Left cardiac atrium (tissue), 4 donors: Measurements from ENCODE around the gene GAPDHS. TPM values are rescaled to one million over a fixed set of nuclear protein-coding genes. Genes with fewer than 3 reads are reported as not detected.
A peak's percentile ranks its signal among the peaks of the same experiment; 100 is the strongest.

ENCODE experiments used
- ATAC-seq, 2 donors: fragments of 200-7000 bp; cut with Tn5 transposase; one replicate each; pipeline ENCODE4 v1.9.1; 2020; ENCODE audit warnings: mild to moderate bottlenecking in 2 of 2, moderate library complexity in 2 of 2
- DNase-seq: peaks from one replicate; pipeline ENCODE4 v3.0.0-alpha.2; 2020
- intact Hi-C, 2 donors: fragments of 100-400 bp; cut with DNase I; formaldehyde crosslinking; loops; one replicate each; pipeline versions ENCODE4 v1.14.1 to v1.15.1; 2022 to 2023
- total RNA-seq, 2 donors: library from RNA; stranded (reverse); fragmentation: NEBNext Ultra II Directional; extraction: Animal tissue kit (Norgen Biotek cat#: 25700); gene quantifications; one replicate each; pipeline ENCODE4 v1.2.1, GENCODE V29; 2021
- donor health status: DM: no; HTN: yes; CAD: no.
- donor health status: DM: no; HTN: yes; CAD: no; lungs with severe emphysema.
- donor health status: DM: yes; HTN: yes; CAD: no.
- donor health status: Dilated cardiomyopathy.

Gene GAPDHS
- total RNA-seq, 2 donors from 2014 or later, result not detected

DNA sequence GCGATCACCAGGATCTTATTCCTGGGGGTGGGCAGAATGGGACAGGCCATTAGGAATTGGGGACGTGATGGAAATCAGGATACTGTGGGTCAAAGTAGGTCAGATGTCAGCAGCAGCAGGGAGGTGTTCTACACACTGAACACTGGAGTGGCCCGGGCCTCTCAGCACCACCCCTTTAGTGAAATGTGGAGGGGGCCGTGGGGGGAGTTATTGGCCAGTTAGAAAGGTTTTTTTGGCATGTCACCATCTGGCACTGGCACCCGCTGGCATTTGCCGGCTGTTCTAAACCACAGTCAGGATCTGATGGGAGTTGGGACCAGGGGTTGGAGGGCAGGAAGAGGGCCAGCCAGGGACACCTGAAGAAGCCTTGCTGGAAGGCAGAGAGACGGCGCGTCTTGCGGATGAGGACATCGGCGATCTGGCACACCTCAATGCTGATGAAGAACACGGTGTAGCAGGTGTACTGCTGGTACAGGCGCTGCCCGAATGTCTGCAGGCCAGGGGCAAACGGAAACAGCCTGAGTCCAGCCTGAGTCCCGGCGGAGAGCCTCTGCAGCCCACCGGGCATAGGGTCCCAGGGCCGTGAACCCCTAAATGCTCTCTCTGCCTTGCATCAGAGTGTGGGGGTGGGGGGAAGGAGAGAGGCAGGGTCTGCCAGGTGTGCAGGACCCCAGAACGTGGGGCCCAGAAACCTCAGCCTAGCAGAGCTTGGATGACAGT lies 18.0 kb downstream of the GAPDHS start:
- intact Hi-C loops, result loop anchor here in 1 of 2 donors (5.0 kb wide), 1 partner anchor 161 kb away; no protein-coding TSS in a partner anchor
- DNase-seq, result no peak
- no peak for ATAC-seq

DNA sequence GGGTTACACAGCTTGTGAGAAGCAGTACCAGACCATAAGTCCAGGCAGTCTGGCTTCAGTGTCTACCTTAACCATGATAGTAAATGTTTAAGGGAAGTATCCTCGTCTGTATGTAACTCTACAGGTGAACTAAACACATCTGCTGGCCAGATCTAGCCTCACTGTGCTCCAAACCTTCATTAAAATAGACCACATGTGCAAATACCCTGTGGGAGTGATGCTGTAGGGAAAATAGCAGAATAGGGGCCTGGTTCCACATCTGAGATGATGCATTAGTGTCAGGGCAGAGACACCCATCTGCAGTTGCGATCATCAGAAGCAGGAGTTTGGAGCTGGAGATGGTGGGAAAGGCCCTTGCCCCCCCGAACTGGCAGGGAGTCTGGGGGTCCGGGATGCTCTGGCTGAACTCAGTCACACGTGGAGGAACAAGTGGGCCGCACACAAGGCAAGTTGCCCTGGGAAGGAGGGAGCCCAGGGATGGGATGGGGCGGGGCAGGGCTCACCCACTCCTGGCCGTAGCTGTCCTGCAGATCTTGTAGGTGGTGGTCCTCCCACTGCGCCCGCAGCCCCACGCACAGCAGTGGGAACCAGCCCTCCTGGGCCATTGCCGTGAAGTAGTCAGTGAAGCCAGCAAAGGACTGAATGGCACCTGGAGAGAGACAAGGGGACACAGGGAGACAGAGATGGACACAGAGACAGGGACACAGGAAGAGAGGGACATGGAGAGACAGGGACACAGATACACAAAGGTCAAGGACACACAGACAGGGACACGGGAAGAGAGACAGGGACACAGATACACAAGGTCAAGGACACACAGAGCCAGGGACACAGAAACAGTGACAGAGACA lies 19.5 kb downstream of the GAPDHS start:
- intact Hi-C loops, result loop anchor here in 1 of 2 donors (5.0 kb wide), 1 partner anchor 160 kb away; no protein-coding TSS in a partner anchor
- ATAC-seq (no peak), DNase-seq (no peak)

DNA sequence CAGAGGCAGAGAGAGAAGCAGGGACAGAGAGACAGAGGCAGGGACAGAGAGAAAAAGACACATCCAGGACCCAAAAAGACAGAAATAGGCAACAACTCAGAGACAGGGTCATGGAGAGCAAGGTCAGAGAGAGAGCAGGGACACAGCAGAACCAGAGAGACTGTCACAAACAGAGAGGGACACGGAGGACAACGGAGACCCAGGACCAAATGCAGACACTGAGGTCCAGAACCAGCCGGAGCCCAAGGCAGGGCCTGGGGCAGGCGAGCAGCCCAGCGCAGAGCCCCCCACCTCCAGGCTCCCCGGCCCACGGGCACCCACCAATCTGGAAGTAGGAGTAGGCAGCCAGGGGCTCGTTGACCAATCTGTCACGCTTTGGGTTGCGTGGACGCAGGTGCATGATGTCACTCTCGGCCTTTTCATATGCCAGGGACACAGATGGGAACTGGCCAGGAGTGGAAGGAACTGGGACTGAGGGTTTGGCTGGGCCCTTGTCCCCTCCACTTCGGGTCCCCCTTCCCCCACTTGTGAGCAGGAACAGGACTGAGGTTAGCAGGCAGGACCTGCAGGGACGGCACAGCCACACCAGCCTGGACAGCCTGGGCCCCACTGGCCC lies 20.2 kb downstream of the GAPDHS start:
- intact Hi-C loops, result loop anchor here in 1 of 2 donors (5.0 kb wide), 1 partner anchor 159 kb away; no protein-coding TSS in a partner anchor
- DNase-seq (no peak), ATAC-seq (no peak)

DNA sequence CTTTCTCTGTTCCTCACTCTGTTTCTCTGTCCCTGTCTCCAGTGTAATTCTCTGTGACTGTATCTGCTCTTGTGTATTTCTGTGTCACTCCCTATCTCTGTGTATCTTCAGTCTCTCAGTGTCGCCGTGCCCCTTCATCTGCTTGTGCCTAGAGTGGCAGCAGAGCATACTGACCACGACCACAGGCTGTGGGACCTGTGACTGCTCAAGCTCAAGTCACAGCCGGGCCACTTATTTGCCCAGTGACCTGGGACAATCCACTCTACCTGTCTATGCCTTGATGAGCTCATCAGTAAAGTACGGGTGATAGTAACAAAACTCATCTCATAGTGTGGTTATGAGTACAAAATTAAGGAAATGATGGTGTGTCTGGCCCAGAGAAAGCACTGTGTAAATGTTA lies 20.8 kb downstream of the GAPDHS start:
- intact Hi-C loops, result loop anchor here in 1 of 2 donors (5.0 kb wide), 1 partner anchor 158 kb away; no protein-coding TSS in a partner anchor
- no peak for ATAC-seq
- no peak for DNase-seq

DNA sequence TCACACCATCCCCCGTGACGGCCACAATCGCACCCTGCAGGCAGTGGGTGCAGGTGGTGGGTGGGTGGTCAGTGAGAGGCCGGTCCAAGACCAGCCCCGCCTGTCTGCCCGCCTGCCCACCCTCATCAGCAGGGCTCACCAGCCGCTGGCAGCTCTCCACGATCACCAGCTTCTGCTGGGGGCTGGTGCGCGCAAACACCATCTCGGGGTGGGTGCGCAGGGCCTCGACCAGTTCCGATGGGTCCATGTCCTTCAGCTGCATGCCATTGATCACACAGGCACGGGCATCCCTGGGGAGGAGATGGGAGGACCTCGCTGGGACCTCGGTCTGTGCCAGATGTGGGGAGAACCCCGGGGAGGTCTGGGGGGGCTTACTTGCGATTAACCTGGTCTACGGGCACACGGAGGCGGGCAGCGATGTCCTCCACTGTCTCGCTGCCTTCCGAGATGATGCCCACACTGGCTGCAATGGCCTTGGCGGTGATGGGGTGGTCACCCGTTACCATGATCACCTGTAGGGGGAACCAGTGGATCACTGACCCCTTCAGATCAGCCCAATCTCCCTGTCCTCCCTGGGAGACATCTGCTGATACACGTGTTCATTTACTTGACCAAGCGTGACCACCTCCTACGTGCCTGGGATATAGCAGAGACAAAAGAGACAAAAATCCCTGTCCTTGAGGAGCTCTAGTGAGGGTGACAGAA lies 22.2 kb downstream of the GAPDHS start:
- intact Hi-C loops, result no loop called here
- DNase-seq (no peak), ATAC-seq (no peak)

DNA sequence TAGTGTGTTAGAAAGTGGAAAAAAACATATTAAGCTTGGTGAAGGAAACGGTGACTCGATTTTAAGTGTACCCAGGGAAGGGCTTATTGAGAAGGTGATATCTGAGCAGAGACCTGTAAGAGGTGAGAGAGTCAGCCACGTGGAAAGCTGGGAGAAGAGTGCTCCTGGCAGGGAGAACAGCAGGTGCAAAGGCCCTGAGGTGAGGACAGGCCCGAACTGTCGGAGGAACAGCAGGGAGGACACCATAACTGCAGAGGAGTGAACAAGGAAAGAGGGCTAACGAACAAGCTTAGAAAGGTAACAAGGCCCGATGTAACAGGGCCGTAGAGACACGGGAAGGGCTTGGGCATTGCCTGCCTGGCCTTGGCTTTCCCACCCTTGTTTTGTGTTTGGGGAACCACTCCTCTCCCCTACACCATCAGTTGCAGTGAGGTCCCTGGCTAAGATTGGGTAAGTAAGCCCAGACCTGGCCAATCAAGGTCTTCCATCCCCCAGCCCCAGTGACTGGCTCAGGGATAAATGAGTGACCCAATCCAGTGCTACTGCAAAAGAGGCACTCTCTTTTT lies 22.9 kb downstream of the GAPDHS start:
- ATAC-seq, result no peak
- no peak for DNase-seq
- intact Hi-C loops, result no loop called here

DNA sequence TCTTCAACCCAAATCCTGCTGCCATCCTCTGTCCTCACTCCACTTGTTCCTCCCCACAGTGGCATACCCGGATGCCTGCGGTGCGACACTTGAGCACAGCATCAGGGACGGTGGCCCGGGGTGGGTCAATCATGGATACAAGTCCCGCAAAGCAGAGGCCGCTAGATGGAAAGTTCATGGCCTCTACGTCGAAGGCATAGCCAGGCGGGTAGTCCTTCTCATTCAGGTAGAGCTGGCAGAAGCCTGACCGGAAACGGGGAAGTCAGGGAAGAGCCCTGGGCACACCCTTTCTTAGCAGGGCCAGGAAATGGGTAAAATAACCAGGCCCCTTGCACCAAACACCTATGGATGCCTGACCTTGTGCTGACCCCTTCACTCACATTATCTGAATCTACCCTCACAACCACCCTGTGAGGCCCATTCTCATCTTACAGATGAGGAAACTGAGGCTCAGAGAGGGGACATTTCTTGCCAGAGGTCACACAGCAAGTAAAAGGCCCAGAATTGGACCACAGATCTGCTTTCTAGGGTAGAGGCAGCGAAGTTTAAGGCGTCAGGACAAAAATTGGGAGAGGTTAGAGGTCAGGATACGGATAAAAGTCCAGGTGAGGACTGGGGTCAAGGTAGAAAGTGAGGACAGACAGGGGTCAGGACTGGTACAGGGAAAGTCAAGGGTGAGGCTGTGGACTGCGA lies 23.7 kb downstream of the GAPDHS start:
- ATAC-seq, result no peak
- DNase-seq, result no peak
- intact Hi-C loops, result no loop called here

DNA sequence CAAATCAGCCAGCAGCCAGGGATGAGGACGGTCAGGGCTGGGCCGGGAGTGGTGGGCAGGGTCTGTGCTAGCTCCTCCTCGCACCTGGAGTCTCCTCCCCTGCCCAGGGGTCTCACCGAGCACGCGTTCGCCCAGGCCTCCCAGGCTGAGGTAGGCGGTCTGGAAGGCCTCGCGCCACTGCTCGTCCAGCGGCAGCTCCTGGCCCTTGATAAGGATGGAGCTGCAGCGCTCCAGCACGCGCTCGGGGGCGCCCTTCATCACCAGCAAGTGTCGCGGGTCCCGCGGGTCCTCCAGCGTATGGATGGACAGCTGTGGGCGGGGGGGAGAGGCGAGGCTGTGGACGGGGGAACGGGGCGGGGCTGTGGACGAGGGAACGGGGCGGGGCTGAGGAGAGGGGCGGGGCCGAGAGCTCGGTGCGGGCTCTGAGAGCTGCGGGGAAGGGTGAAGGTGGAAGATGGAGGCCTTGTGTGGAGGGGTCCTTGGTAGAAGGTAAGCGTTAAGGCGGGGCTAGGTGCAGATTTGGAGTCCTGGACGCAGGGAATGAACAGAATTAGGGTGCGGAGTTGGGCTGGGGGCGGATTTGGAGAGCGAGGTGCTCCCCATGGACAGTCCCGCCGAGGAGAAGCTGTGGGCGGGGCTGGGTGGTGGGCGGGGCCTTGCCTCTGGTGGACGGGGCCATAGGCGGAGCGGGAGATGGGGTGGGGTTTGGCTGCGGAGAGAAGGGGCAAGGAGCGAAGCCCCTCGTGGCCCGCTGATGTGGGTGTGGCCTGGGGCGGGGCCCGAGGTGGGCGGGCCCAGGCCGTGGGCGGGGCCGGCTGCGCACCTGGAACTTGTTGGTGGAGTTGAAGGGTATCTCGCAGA lies 24.5 kb downstream of the GAPDHS start:
- peak; percentile 71 for DNase-seq
- intact Hi-C loops, result no loop called here

DNA sequence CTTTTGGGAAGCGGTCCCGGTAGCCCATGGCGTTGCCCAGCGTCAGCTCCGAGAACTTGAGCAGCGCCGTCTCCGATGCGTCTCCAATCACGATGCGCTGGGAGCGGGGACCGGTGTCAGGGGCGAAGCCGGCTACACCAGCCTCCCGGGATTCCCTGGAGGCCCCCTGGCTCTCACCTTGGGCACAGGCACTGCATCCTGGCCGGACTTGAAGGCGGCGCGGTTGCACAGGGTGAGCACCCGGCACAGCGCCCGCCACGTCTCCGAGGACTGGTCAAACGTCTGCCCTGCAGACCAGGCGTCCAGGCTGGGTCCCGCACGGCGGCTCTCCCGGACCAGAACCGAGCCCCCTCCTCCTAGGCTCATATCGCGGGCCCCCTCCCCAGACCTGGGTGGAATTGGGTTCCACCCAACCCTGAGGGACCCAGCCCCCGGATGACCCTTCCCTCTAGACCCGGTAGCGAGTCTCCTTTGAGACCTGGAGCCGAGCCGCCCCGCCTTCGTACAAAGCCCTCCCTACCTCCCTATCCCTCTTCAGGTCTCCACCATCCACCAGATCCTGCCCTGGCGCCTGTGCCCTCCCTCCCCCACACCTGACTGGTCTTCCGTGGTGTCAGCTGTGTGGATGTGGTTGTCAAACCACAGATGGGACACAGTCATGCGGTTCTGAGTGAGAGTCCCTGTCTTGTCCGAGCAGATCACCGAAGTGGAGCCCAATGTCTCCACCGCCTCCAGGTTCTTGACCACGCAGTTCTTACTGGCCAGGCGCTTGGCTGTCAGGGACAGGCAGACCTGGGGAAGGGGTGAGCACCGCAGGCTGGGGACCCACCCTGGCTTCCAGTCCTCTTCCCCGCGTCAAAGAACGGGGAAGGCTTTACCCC lies 25.4 kb downstream of the GAPDHS start:
- no peak for DNase-seq
- intact Hi-C loops, result no loop called here
- ATAC-seq, result no peak

More for the DNA sequence above, 24.5 kb downstream of the GAPDHS start:
- ATAC-seq, result peak; percentile 69 to 89

DNA sequence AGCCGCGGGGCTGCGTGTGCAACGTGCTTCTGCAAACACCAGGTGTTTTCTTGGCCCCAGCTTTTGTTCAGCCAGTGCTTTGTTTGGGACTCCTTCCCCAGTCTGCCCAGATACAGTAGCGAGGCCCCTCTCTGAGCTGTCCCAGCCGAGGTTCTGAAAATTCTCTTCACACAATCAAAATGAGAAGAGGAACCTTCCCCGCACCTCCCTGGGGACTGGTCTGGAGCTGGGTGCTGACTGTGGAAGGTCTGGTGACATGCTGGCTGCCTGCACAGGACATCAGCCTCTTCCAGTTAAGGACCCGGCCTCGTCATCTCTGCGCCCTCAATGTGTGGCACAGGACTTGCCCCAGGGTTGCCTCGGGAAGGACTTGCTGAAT lies 26.0 kb downstream of the GAPDHS start:
- no peak for DNase-seq
- ATAC-seq, result no peak
- intact Hi-C loops, result no loop called here

DNA sequence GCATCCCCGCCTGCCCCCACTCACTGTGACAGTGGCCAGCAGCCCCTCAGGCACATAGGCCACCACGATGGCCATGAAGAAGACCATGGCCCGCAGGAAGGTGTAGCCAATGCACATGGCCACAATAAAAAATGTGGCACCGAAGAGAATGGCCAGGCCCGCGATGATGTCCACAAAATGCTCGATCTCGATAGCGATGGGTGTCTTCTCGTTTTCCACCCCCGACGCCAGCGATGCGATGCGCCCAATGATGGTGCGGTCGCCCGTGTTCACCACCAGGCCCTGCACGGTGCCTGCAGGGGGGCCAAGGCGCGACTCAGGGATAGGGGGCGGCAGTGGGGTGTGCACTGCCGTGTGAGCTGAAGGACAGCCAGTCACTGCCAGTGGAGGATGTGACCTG lies 26.5 kb downstream of the GAPDHS start:
- ATAC-seq (no peak), DNase-seq (no peak)
- intact Hi-C loops, result no loop called here

DNA sequence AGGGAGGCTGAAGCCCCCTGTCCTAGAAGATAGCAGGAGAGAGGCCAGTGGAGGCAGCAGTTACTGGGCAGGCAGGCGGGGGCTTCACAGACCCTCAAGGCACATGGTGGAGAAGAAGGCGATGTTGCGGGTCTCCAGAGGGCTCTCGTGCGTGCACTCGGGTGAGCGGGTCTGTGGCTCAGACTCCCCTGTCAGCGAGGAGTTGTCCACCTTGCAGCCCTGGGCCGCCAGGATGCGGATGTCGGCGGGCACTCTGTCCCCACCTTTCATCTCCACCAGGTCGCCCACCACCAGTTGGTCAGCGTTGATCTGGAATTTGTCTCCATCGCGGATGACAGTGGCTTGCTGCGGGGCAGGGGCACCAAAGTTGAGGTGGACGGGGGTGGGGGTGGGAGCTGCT lies 27.0 kb downstream of the GAPDHS start:
- ATAC-seq, result no peak
- no peak for DNase-seq
- intact Hi-C loops, result no loop called here

DNA sequence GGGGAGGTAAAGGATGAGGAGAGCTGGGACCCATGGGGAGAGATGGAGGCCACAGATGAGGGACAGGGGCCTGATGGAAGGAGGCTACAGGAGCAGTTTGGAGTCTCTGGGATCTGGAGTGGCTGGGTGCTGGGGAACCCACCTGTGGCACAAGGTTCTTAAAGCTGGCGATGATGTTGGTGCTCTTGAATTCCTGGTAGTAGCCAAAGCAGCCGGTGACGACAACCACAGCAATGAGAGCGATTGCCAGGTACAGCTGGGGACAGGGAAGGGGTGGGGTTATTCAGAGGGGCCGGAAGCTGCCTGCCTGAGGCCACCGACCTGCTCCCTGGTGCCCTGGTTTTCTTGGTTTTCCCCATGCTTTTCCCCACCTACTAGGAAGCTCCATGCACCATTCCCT lies 27.4 kb downstream of the GAPDHS start:
- intact Hi-C loops, result no loop called here
- no peak for DNase-seq
- ATAC-seq, result no peak

DNA sequence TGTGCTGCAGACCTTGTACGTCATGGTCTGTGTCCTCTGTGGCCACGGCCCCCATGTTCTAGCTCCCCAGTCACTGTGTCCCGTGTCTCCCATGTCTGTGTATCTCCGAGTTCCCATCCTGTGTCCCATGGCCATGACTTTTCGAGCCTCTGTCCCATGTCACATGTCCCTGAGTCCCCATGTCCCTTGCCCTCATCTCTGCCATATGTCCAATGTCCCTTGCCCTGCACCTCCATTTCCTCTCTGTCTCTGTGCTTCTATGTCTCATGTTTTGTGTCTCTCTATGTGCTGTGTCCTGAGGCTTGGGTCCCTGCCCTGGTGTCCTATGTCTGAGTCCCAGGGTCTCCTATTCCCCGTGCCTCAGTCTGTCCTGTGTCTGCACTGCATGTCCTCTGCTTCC lies 28.2 kb downstream of the GAPDHS start:
- DNase-seq, result no peak
- ATAC-seq, result no peak
- intact Hi-C loops, result no loop called here

DNA sequence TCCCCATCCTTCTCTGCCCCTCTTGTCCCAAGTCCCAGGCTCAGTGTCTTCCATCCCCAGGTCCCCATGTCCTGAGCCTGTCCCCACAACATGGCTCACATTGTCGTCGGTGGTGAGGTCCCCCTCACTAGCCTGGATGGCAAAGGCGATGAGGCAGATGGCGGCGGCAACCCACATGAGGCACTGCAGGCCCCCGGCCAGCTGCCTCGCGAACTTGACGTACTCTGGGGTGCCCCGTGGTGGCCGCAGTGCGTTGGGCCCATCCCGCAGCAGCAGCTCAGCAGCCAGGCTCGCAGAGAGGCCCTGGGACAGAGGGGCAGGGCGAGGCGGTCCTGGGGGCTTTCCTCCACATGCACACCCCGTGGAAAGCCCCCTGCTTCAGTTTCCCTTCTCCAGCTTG lies 29.1 kb downstream of the GAPDHS start:
- intact Hi-C loops, result no loop called here
- ATAC-seq (no peak), DNase-seq (no peak)

DNA sequence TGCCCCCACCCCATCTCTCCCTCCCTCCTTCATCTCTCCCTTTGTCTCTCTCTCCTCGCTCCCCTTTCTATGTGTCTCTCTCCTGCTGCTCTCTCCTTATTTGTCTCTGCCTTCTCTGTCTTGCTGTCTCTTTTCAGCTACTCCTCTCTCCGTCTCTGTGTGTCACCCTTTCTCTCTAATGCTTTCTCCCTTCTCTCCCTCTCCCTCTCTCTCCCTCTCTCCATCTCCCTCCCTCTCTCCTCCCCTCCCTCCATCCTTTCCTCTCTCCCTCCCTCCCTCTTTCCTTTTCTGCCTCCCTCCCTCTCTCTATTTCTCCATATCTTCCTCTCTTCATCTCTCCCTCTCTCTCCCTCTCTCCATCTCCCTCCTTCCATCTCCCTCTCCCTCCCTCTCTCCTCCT lies 29.5 kb downstream of the GAPDHS start:
- no peak for ATAC-seq
- DNase-seq, result no peak
- intact Hi-C loops, result no loop called here
